Thyroid gland (tissue), 4 donors: Measurements from ENCODE around the gene SIRT1. TPM values are rescaled to one million over a fixed set of nuclear protein-coding genes. Genes with fewer than 3 reads are reported as not detected.

Experiments used
- DNase-seq, 2 donors: peaks; one replicate each; pipeline ENCODE4 v3.0.0-alpha.2; 2019
- H3K27ac ChIP-seq, 3 donors: fragments of 200-600 bp; sonication (generic); 1 replicate in 2 of 3; 2 replicates in 1 of 3; pipeline ENCODE4 v1.5.1; 2016 to 2019; ENCODE audit warnings: mild to moderate bottlenecking in 1 of 3, moderate library complexity in 1 of 3
- H3K27me3 ChIP-seq: fragments of 200-600 bp; sonication (generic); one replicate; pipeline ENCODE4 v1.5.1; 2019
- H3K36me3 ChIP-seq, 2 donors: fragments of 200-600 bp; sonication (generic); one replicate each; pipeline ENCODE4 v1.5.1; 2016 to 2019
- H3K4me1 ChIP-seq, 2 donors: fragments of 200-600 bp; sonication (generic); one replicate each; pipeline ENCODE4 v1.5.1; 2017 to 2019
- H3K4me3 ChIP-seq, 3 donors: fragments of 200-600 bp; sonication (generic); replicated peaks in 1 of 3; 1 replicate in 2 of 3; 2 replicates in 1 of 3; pipeline ENCODE4 v1.5.1; 2016; ENCODE audit warnings: mild to moderate bottlenecking in 1 of 3
- H3K9me3 ChIP-seq: fragments of 200-600 bp; sonication (generic); one replicate; pipeline ENCODE4 v1.5.1; 2017
- CTCF ChIP-seq, 6 experiments: fragments of 200-600 bp in 3 of 6; fragments of 450-650 bp in 3 of 6; sonication (generic) in 3 of 6; IDR thresholded peaks; one replicate each; pipeline ENCODE4 v1.5.1; 2016 to 2019; ENCODE audit warnings: antibody characterized with exemption in 6 of 6, mild to moderate bottlenecking in 2 of 6, inconsistent platforms in 1 of 6, moderate library complexity in 1 of 6
- POLR2A ChIP-seq, 2 donors: fragments of 450-650 bp; IDR thresholded peaks; one replicate each; pipeline ENCODE4 v1.6.1; 2017; ENCODE audit warnings: antibody characterized with exemption in 2 of 2, mild to moderate bottlenecking in 2 of 2, moderate library complexity in 1 of 2
- WGBS, 2 donors: methylation state at CpG; one replicate each; pipeline ENCODE4 v1.1.5; 2017; 5-methylcytosine and 5-hydroxymethylcytosine counted together
- intact Hi-C: fragments of 100-400 bp; cut with DNase I; formaldehyde crosslinking; loops from one replicate; pipeline ENCODE4 v1.15.1; 2023
- total RNA-seq, 4 donors: library from RNA; depleted of rRNA; stranded (reverse); fragments of >200 nt; gene quantifications; one replicate each; pipeline ENCODE4 v1.2.3, GENCODE V29; 2016

SIRT1 gene
- total RNA-seq, 4 donors from 2014 or later = 18.4 to 40.4 (median 27.6) TPM

DNA sequence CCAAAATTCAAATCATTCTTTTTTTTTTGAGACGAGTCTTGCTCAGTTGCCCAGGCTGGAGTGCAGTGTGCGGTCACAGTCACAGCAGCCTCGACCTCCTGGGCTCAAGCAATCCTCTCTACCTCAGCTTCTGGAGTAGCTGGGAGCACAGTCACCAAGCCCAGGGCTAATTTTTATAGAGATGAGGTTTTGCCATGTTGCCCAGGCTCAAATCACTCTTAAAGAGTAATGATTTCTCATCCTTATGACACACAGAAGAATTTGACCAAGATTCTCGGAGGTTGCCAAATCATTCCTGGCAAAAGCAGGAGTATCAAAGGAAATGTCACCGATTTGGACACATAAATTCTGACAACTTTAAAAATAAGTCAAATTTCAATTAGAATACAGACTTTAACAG, 39.1 kb downstream of the SIRT1 start:
- H3K36me3 ChIP-seq = peaks cover 0 to 3% of the 10 kb centered on the region in 2 donors
- intact Hi-C loops = no loop called here
- no peak for TF ChIP-seq POLR2A (IDR thresholded peaks at IDR 0.05)
- no peak for TF ChIP-seq CTCF (IDR thresholded peaks at IDR 0.05)

GRCh38 chr10:67924136-67924535, 39.7 kb downstream of the SIRT1 start:
- Histone ChIP-seq H3K4me1 (no peaks in the 10 kb centered on the region), H3K27me3 (no peaks in the 10 kb centered on the region), H3K4me3 (no peak overlapping the region), H3K9me3 (no peaks in the 10 kb centered on the region), H3K27ac (no peak overlapping the region), H3K36me3 (peaks cover 0 to 3% of the 10 kb centered on the region in 2 donors)
- intact Hi-C loops = no loop called here
- no peak for DNase-seq
- 95 to 96% methylated on average over 3 of the region's 3 CpGs for WGBS, 2 donors
- no peak for TF ChIP-seq POLR2A (IDR thresholded peaks at IDR 0.05)
- TF ChIP-seq CTCF (IDR thresholded peaks at IDR 0.05) = no peak

More for the DNA sequence above, 39.1 kb downstream of the SIRT1 start:
- no peak overlapping the region for H3K27ac ChIP-seq
- no peak overlapping the region for H3K4me3 ChIP-seq
- H3K27me3 ChIP-seq = no peaks in the 10 kb centered on the region
- H3K4me1 ChIP-seq = no peaks in the 10 kb centered on the region
- no peak for DNase-seq
- WGBS, 2 donors = 92 to 94% methylated on average over 5 of the region's 5 CpGs
- H3K9me3 ChIP-seq = no peaks in the 10 kb centered on the region

DNA sequence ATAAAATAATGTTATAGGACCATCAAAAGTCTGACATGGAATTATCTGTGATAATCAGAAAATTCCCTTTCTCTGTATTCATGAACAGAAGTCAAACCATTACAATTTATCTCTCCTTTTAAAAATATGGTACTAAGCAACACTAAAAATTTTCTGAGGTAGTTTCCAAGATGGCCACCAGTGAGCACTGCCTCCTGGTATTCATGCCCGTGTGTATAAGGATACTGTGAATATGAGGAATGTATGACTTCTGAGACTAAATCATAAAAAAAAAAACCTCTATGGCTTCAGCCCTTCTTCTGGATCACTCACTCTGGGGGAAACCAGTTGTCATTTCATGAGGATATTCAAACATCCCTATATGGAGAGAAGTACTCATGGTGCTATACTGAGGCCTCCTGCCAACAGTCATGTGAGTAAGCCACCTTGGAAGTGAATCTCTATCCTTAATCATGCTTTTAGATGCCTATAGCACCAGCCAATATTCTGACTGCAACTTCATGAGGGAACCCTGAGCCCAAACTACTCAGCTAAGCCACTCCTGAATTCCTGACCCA, 41.1 kb downstream of the SIRT1 start:
- Histone ChIP-seq H3K4me3 (no peak overlapping the region), H3K4me1 (no peaks in the 10 kb centered on the region), H3K9me3 (no peaks in the 10 kb centered on the region), H3K27ac (no peak overlapping the region), H3K36me3 (peaks cover 0 to 6% of the 10 kb centered on the region in 2 donors), H3K27me3 (no peaks in the 10 kb centered on the region)
- DNase-seq = no peak
- WGBS, 2 donors = 92 to 97% methylated on average over 1 of the region's 1 CpG
- TF ChIP-seq POLR2A (IDR thresholded peaks at IDR 0.05) (no peak), CTCF (IDR thresholded peaks at IDR 0.05) (no peak)
- intact Hi-C loops = no loop called here

- Histone ChIP-seq H3K9me3 (no peaks in the 10 kb centered on the region), H3K27ac (no peak overlapping the region), H3K27me3 (no peaks in the 10 kb centered on the region), H3K4me3 (no peak overlapping the region), H3K4me1 (no peaks in the 10 kb centered on the region), H3K36me3 (peaks cover 2 to 16% of the 10 kb centered on the region in 2 donors)
- no peak for TF ChIP-seq POLR2A (IDR thresholded peaks at IDR 0.05)
- TF ChIP-seq CTCF (IDR thresholded peaks at IDR 0.05) = no peak
- intact Hi-C loops = no loop called here
- no peak for DNase-seq
- WGBS, 2 donors = 97% methylated on average over 1 of the region's 1 CpG
Observed at GRCh38 chr10:67926951-67927350, 42.5 kb downstream of the SIRT1 start.

GRCh38 chr10:67933199-67933598, 48.7 kb downstream of the SIRT1 start:
- no peaks in the 10 kb centered on the region for H3K4me1 ChIP-seq
- TF ChIP-seq POLR2A (IDR thresholded peaks at IDR 0.05) (no peak), CTCF (IDR thresholded peaks at IDR 0.05) (no peak)
- no peaks in the 10 kb centered on the region for H3K27me3 ChIP-seq
- no peak overlapping the region for H3K4me3 ChIP-seq
- no peak for DNase-seq
- intact Hi-C loops = no loop called here
- H3K27ac ChIP-seq = no peak overlapping the region
- H3K36me3 ChIP-seq = peaks cover 8 to 22% of the 10 kb centered on the region in 2 donors
- no peaks in the 10 kb centered on the region for H3K9me3 ChIP-seq
- whole genome bisulfite sequencing, 2 donors = 91 to 95% methylated on average over 2 of the region's 2 CpGs
